Measurements from ENCODE around the gene NR0B2.
"Not testable (repeated sequence)": the region's sequence is repeated elsewhere in the genome, so short reads cannot be mapped to it uniquely, and the experiment has no call there.

Gene NR0B2, protein sequence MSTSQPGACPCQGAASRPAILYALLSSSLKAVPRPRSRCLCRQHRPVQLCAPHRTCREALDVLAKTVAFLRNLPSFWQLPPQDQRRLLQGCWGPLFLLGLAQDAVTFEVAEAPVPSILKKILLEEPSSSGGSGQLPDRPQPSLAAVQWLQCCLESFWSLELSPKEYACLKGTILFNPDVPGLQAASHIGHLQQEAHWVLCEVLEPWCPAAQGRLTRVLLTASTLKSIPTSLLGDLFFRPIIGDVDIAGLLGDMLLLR

GRCh38 chr1:26913754-26914619, at the start of gene NR0B2:
Gene NR0B2 (minus strand): TSS chr1:26913975. CDS start chr1:26913940, 35 bp downstream.
- no peak for DNase-seq (ENCODE audit: low read depth)

- peak; percentile 99 for DNase-seq (ENCODE audit: low read depth)
Measured at GRCh38 chr1:26961826-26962225, 48.1 kb upstream of the NR0B2 start.

DNA sequence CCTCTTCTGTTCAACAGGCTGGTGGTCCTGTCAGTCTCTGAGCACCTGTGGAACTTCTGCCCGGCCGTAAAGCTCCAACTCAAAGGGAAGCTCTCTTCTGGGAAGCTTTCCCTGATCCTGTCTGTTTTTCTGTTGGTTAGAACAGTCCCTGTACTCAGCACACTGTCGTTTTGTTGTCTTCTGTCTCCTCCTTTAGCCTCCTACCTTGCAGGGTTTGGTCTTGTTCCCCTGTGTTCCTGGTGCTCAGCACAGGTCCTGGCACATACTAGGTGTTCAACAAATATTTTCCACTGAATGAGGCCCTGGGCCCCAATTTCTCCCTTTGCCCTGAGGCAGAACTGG, 46.8 kb upstream of the NR0B2 start:
- DNase-seq (ENCODE audit: low read depth): no peak

DNA sequence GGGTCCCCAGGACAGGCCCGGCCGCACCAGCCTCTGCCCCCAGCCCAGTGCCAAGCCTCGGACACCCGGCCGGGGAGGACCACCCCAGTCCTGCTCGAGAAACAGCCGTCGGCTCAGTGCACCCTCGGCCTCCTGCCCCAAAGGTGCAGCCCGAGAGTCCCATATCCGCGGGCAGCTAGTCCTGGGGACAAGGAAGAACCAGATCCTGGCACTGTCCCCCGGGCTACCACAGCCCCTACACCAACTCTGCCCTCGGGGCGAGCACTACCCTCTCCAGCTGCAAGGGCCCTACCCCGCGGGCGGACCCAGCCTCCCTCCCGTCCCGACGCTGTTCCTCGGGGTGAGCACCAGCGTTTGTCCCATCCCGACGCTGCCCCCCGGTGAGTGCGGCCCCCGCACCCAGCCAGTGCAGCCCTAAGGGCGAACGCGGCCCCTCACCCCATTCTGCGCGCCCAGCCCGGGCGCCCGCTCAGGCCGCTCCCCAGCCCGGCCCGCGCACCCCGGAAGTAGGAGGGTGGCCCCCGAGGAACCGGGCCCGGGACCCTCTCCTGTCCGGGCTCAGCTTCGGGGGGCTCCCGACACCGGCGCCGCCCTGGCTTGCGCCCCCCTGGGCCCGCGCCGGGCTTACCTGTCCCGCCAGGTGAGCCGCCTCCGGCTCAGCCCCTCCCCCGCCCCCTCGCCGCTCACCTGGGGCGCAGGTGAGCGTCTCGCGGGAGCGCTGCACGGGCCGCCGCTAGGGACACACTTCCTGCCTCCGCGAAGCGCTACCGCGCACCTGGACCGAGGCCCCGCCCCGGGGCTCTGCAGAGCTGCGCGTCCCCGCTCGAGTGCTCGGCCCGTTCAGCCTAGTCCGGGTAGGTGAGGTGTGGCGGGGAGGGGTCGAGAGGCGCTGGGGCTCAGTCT, 46.2 kb upstream of the NR0B2 start, which contains the start of gene KDF1:
TSS of gene KDF1 (minus strand) at position 747 of the 903 bp plus-strand sequence. CDS start 8,088 bp downstream, outside the sequence.
- no peak for DNase-seq (ENCODE audit: low read depth)

DNA sequence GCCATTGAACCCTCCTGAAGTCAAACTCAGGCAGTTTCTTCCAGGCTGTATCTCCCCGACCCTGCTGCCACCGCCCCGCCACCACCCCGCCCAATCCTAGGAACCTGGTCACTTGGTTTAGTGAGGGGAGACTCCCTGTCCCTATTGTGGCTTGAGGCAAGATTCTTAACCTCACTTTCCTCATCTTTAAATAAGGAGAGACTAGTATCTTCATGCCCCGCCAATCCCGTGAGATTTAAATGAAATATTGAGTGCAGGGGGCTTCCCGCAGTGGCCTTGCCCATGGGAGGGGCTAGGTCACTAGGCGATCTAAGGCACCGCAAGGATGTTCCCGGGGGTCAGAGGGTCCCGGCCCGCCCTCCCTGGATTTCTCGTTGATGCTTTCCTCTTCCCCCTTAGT, 45.5 kb upstream of the NR0B2 start:
- no peak for DNase-seq (ENCODE audit: low read depth)

DNA sequence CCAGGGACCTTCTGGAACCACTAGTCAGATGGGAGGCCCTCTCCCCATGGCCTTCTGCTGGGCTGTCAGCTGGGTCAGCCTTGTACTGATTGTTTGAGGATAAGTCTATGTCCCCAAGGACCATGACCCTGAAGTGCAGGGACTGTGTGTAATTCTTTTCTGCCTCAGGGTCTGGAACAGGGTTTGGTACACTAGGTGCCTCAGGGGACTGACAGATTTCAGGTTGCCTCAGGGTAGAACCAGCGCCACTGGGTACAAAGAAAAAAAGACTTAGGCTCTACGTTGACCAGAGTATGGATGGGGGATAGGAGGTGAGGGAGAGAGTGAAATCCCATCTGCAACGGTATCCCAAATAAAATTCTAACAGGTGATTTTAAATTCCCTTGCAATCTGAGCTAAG, 43.5 kb upstream of the NR0B2 start:
- no peak for DNase-seq (ENCODE audit: low read depth)

- DNase-seq (ENCODE audit: low read depth): no peak
Measured at GRCh38 chr1:26956321-26956720, 42.5 kb upstream of the NR0B2 start.

GRCh38 chr1:26953374-26953773, 39.6 kb upstream of the NR0B2 start:
- DNase-seq (ENCODE audit: low read depth): no peak

- no peak for DNase-seq (ENCODE audit: low read depth)
Measured at GRCh38 chr1:26951821-26952497, 38.2 kb upstream of the NR0B2 start.

GRCh38 chr1:26951216-26951615, 37.4 kb upstream of the NR0B2 start:
- no peak for DNase-seq (ENCODE audit: low read depth)

- DNase-seq (ENCODE audit: low read depth): no peak
Measured at GRCh38 chr1:26950602-26951001, 36.8 kb upstream of the NR0B2 start.

- no peak for DNase-seq (ENCODE audit: low read depth)
Measured at GRCh38 chr1:26949926-26950319, 36.1 kb upstream of the NR0B2 start.

DNA sequence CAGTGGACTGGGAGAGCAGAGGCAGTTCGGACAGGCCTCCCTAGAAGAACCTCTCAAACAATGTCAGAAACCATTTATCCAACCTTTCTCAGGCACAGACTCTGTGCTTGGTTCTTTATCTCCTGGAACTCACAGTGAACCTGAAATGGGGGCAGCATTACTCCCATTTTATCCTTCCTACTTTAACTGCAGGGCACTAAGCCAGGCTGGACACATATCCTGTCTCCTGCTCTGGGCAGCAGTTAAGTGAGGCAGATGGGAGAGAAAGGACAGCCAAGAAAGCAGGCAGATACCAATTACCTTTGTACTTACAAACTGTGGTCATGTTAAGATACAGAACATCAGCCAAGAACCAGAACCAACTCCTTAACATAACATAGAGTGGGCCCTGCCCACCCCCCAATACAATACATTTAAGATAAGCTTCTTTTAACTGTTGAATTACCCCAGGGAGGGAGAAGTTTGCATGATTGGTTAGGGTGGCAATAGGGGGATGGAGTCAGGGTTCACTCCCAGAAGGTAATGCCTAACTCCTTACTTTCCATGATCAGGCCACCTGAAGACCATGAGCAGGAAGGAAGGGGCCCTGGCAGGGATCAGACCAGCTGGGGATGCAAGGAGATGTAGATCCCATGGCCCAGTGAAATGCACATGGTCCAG, 35.6 kb upstream of the NR0B2 start:
- DNase-seq (ENCODE audit: low read depth): no peak

- DNase-seq (ENCODE audit: low read depth): not testable (repeated sequence)
Measured at GRCh38 chr1:26948725-26949057, 34.9 kb upstream of the NR0B2 start.

DNA sequence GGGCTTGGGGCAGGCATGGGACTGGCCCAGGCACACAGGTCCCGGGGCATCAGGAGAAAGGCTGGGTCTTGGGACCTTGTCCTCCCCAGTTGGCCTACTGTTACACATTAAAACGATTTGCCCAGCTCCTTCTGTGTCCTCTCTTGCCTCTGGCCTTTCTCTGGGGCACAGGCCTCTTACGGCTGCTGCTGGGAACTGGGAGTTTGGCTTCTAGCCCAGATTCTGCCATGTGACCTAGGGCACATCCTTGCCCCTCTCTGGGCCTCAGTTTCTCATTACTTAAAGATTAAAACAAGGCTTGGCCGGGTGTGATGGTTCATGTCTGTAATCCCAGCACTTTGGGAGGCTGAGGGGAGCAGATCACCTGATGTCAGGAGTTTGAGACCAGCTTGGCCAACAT, 32.5 kb upstream of the NR0B2 start:
- no peak for DNase-seq (ENCODE audit: low read depth)

DNA sequence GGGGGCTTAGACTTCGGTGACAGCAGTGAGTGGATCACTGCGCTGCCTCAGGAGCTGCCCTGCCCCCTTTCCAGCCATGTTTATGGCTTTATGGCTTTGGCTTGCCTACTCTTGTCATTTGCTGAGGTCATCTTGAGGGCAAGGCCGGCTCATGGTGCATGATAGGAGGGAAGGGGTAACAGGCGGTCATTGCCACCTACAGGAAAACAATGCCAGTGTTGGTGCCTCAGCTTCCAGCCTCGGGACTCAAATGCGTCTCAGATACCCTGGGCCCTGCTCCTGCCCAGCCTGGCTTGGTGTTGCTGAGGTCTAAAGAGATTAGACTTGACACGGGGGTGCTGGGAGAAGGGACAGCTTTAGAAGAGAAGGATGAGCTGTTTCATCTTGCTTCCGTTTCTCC, 32.0 kb upstream of the NR0B2 start:
- DNase-seq (ENCODE audit: low read depth): no peak

DNA sequence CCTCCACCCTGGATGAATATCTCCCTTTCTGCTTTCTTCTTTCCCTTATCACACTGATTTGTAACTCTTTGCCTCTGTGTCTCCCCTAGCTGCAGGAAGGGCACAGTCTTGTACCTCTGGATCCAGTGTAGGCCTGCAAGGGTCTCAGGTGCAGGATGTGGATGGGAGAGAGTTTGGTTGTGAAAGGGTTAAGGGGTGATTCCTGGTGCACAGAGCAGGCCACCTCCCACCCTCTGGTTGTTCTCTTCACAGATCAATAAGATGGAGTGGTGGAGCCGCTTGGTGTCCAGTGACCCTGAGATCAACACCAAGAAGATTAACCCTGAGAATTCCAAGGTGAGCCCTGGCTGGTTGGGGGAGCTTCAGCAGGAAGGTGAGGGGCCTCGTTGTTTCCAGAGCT, 31.4 kb upstream of the NR0B2 start:
- DNase-seq (ENCODE audit: low read depth): no peak

GRCh38 chr1:26942656-26943055, 28.9 kb upstream of the NR0B2 start:
- DNase-seq (ENCODE audit: low read depth): no peak

- DNase-seq (ENCODE audit: low read depth): no peak
Measured at GRCh38 chr1:26941311-26941710, 27.5 kb upstream of the NR0B2 start.

DNA sequence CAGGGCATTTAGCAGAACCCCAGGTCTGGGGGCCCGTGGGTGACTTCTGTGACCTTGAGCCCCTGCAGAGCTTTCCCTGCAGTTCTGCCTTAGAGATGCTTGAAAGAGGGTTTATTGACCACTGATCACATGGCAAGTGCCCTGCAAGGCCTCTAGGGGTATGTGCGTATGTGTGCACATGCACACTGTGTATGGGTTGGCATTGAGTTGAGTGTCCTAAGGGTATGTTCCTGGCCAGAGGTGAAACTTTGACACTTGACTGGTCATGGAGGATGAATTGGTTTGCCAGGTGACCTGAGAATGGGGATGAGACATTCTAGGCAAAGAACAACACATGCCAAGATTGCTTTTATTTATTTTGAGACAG, 24.9 kb upstream of the NR0B2 start:
- no peak for DNase-seq (ENCODE audit: low read depth)

DNA sequence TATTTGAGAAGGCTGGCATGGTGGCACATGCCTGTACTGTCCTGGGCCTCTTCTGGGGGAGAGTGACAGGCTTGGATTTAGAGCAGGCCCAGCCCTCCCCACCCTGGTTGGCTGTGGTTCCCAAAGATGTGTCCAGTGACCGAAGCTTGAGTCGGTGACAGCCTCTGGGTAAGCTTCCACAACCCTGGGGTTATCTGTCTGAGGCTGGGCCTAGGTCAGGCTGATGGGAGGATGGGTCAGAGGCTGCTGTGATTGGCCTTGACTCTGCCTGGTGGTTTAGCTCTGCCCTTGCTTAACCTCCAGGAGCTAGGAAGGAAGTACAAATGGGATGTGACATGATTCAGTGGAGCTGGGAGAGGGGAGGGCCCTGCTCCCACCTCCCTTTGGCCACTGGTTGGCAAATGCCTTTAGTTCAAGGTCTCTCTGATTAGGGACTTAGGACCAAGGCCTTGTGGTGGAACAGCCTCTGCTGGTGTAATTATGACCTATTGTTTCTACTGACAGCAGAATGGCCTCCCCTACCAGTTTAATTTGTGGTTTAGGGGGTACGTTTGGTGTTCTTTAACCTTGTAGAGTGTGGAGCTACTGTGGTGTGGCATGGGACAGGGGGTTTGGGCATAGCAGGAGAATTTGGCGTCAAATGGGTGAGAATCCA, 24.4 kb upstream of the NR0B2 start:
- no peak for DNase-seq (ENCODE audit: low read depth)
